Measurements from ENCODE around the gene TYW1B.
"Not testable (repeated sequence)": the region's sequence is repeated elsewhere in the genome, so short reads cannot be mapped to it uniquely, and the experiment has no call there.

GRCh38 chr7:72867591-72867990 lies 39.6 kb upstream of the TYW1B start:
- not testable (repeated sequence) for TF ChIP-seq CTCF, EZH2 (IDR thresholded peaks at IDR 0.05)
